Stimulated activated CD8-positive, alpha-beta memory T cell treated with anti-CD3 and anti-CD28 coated beads, Interleukin-4, amount 100 ng/mL, for 48 hours (primary cell): Measurements from ENCODE around the gene DCBLD2.
"Not testable (repeated sequence)": the region's sequence is repeated elsewhere in the genome, so short reads cannot be mapped to it uniquely, and the experiment has no call there.

Experiments used
- DNase-seq: peaks from one replicate; pipeline ENCODE4 v3.0.0-alpha.2; 2020

Gene DCBLD2

GRCh38 chr3:98890965-98891910 is 10.3 kb downstream of the DCBLD2 start:
- no peak for DNase-seq

- no peak for DNase-seq
Observed at GRCh38 chr3:98890181-98890835, 11.2 kb downstream of the DCBLD2 start.

GRCh38 chr3:98887684-98888083 is 13.8 kb downstream of the DCBLD2 start:
- DNase-seq, result no peak

GRCh38 chr3:98886525-98886924 is 15.0 kb downstream of the DCBLD2 start:
- no peak for DNase-seq

- no peak for DNase-seq
Observed at GRCh38 chr3:98885851-98886250, 15.6 kb downstream of the DCBLD2 start.

- DNase-seq, result no peak
Observed at GRCh38 chr3:98884675-98885371, 16.7 kb downstream of the DCBLD2 start.

- not testable (repeated sequence) for DNase-seq
Observed at GRCh38 chr3:98882614-98883333, 18.7 kb downstream of the DCBLD2 start.

- DNase-seq, result no peak
Observed at GRCh38 chr3:98877132-98877531, 24.4 kb downstream of the DCBLD2 start.

- no peak for DNase-seq
Observed at GRCh38 chr3:98875535-98875934, 26.0 kb downstream of the DCBLD2 start.

- DNase-seq, result no peak
Observed at GRCh38 chr3:98874602-98875249, 26.8 kb downstream of the DCBLD2 start.

- DNase-seq, result no peak
Observed at GRCh38 chr3:98869391-98869790, 32.1 kb downstream of the DCBLD2 start.

GRCh38 chr3:98857971-98858370 is 43.5 kb downstream of the DCBLD2 start:
- DNase-seq, result not testable (repeated sequence)

GRCh38 chr3:98857258-98857657 is 44.2 kb downstream of the DCBLD2 start:
- DNase-seq, result not testable (repeated sequence)

GRCh38 chr3:98856724-98857123 is 44.8 kb downstream of the DCBLD2 start:
- DNase-seq, result no peak

- DNase-seq, result no peak
Observed at GRCh38 chr3:98855806-98856400, 45.6 kb downstream of the DCBLD2 start.

GRCh38 chr3:98848108-98848507 is 53.4 kb downstream of the DCBLD2 start:
- no peak for DNase-seq

GRCh38 chr3:98846101-98846500 is 55.4 kb downstream of the DCBLD2 start:
- DNase-seq, result no peak

GRCh38 chr3:98843266-98843959 is 58.1 kb downstream of the DCBLD2 start:
- no peak for DNase-seq

GRCh38 chr3:98839846-98840245 is 61.6 kb downstream of the DCBLD2 start:
- DNase-seq, result no peak

- not testable (repeated sequence) for DNase-seq
Observed at GRCh38 chr3:98831060-98831459, 70.4 kb downstream of the DCBLD2 start.

GRCh38 chr3:98829246-98829832 is 72.2 kb downstream of the DCBLD2 start:
- DNase-seq, result no peak
